GM19351 (cell line): ENCODE results near the gene CNOT10.

ENCODE experiments used
- ATAC-seq: cut with Tn5 transposase; IDR thresholded peaks from one replicate; pipeline ENCODE4 v1.9.1; 2021; ENCODE audit warnings: mild to moderate bottlenecking, moderate library complexity; ENCODE audit not compliant: unreplicated experiment

The CNOT10 gene

DNA sequence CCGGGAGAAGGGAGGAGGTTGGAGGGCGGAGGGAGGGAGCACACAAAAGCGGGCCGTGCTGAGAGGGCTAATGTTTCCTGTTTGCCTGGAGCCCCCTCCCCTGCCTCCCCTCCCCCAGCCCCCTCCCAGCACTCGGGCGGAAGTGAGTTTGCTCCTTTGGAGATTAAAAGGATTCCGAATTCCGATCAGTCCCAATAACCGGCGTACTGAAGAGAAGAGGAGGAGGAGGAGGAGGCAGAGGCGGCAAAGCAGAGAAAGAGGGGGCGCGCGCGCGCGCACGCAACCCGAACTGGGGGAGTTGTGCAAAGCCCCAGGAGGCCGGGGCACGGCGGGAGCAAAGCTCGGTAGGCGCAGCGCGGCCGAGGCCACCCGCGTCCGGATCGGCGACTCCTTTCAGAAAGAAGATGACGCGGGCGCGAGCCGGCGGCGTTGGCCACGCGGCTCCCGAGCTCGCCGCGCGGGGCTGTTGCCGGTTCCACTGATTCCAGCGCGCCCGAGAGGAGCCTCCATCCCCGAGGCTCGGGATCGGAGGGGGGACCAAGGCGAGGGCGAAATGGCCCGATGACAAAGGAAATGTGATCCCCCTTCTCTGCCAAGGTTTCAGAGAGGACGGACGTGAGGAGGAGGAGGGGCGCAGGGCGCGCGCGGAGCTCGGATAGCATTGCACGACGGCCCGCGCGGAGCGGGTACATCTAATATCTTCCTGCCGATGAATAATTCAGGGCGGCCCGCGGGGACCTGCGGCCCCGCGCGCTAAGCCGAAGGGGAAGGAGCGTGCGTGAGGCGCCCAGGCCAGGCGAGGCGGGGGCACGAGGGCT, 131.7 kb downstream of the CNOT10 start:
- ATAC-seq, result no peak

DNA sequence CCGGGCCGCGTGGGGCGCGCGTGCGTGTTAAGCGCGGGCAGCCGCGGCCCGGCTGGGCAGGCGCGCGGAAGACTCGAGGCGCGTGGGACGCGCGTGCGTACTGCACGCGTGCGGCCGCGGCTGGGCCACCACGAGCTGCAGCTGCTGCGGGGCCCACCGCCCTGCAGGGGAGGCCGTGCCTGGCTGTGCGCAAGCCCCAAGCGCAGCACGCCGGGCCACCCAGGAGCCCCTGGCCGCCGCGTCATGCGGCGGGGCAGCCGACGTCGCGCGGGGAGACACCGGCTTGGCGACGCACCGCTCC, 132.2 kb downstream of the CNOT10 start:
- no peak for ATAC-seq

- ATAC-seq, result no peak
These were observed 132.7 kb downstream of the CNOT10 start, which contains the start of gene TRIM71 for GRCh38 chr3:32817558-32818228. TRIM71 (plus strand) TSS chr3:32817997; CDS start chr3:32818081, 84 bp downstream.

GRCh38 chr3:32818229-32818969, 133.4 kb downstream of the CNOT10 start:
- ATAC-seq, result no peak

GRCh38 chr3:32818970-32819511, 134.1 kb downstream of the CNOT10 start:
- no peak for ATAC-seq

GRCh38 chr3:32819551-32820348, 134.8 kb downstream of the CNOT10 start:
- no peak for ATAC-seq

- no peak for ATAC-seq
These were observed 135.4 kb downstream of the CNOT10 start for GRCh38 chr3:32820430-32820829.

GRCh38 chr3:32820971-32821685, 136.1 kb downstream of the CNOT10 start:
- no peak for ATAC-seq

- ATAC-seq, result no peak
These were observed 136.8 kb downstream of the CNOT10 start for GRCh38 chr3:32821686-32822296.

DNA sequence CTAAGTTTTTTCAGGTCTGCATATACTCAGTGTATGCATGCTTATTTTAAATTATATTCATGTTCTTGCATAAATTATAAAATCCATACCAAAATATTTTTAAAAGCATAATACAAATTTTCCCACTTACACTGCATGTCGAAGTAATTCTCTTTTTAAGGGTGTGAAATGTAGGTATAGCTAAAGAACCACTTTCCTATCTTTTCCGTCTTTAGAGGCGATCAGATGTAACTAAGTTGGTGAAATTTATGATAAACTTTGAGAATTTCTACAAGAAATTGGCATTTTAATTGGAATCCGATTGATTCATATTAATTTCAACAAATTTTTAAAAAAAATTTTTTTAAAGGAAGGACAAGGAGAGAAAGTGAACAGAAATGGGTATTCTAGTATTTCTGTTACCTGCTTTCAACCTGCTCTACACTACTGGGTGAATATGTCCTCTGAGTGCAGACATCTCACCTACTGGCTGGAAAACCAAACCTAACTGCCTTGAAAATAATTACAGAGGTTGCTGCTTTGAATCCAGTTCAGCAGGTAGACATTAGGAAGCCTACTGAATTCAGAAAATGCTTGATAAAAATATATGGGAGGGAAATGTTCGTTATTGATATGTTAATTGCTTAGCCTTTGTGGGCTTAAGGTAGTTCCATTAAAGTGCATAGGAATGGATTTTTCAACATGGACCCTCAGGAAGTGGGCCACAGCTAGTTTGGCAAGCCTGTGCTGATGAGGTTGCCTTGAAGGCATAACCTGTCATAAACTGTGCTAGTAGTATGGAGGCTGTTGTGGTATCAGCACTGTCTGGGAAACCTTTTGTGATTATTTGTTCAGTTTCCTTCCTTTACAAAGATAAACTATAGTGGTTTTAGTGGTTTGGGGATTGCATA, 137.9 kb downstream of the CNOT10 start:
- ATAC-seq, result no peak
